Measurements from ENCODE around the gene POLR2E.

DNA sequence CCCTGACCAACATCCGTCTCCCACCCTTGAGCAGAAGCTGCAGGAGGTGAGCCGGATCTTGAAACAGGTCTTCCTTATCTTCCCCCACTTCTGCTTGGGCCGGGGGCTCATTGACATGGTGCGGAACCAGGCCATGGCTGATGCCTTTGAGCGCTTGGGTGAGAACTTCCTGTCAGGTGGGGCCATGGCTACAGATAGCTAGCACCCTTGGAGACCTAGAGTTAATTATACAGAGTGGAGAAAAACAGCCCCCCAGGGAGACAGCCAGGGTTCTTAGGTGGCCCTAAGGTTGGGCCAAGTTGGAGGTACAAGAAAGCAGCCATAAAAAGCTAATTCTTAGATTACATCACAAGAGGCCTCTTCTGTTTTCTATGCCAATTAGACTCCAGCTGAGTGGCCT lies 37.1 kb downstream of the POLR2E start:
- TF ChIP-seq IKZF1 (conservative IDR thresholded peaks at IDR 0.05) = no peak
- TF ChIP-seq STAT1 (conservative IDR thresholded peaks at IDR 0.05) = no peak
- no peak for TF ChIP-seq BCLAF1 (IDR thresholded peaks at IDR 0.05)
- TF ChIP-seq CTCF (IDR thresholded peaks at IDR 0.05 in 2 of 3, conservative IDR thresholded peaks at IDR 0.05 in 1 of 3; ENCODE audit: control insufficient read depth in 2 of 3, extremely low read depth in 1 of 3, insufficient read depth in 1 of 3, low read depth in 3 of 3, low read length in 3 of 3) = no peak
- no peak for TF ChIP-seq FOXK2 (IDR thresholded peaks at IDR 0.05)
- TF ChIP-seq, protein P1, sequence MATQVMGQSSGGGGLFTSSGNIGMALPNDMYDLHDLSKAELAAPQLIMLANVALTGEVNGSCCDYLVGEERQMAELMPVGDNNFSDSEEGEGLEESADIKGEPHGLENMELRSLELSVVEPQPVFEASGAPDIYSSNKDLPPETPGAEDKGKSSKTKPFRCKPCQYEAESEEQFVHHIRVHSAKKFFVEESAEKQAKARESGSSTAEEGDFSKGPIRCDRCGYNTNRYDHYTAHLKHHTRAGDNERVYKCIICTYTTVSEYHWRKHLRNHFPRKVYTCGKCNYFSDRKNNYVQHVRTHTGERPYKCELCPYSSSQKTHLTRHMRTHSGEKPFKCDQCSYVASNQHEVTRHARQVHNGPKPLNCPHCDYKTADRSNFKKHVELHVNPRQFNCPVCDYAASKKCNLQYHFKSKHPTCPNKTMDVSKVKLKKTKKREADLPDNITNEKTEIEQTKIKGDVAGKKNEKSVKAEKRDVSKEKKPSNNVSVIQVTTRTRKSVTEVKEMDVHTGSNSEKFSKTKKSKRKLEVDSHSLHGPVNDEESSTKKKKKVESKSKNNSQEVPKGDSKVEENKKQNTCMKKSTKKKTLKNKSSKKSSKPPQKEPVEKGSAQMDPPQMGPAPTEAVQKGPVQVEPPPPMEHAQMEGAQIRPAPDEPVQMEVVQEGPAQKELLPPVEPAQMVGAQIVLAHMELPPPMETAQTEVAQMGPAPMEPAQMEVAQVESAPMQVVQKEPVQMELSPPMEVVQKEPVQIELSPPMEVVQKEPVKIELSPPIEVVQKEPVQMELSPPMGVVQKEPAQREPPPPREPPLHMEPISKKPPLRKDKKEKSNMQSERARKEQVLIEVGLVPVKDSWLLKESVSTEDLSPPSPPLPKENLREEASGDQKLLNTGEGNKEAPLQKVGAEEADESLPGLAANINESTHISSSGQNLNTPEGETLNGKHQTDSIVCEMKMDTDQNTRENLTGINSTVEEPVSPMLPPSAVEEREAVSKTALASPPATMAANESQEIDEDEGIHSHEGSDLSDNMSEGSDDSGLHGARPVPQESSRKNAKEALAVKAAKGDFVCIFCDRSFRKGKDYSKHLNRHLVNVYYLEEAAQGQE (IDR thresholded peaks at IDR 0.05; ENCODE audit: low read depth, low read length) = no peak
- no peak for TF ChIP-seq YY1 (IDR thresholded peaks at IDR 0.05; ENCODE audit: low read depth, low read length)
- no peak for TF ChIP-seq CEBPB (IDR thresholded peaks at IDR 0.05; ENCODE audit: borderline replicate concordance in 1 of 2, low read depth in 2 of 2, low read length in 2 of 2)
- no peak for TF ChIP-seq E2F4 (IDR thresholded peaks at IDR 0.05; ENCODE audit: low read depth, low read length)
- TF ChIP-seq KAT2A (conservative IDR thresholded peaks at IDR 0.05; ENCODE audit: control insufficient read depth, low read depth, low read length) = no peak
- no peak for TF ChIP-seq TBL1XR1 (IDR thresholded peaks at IDR 0.05; ENCODE audit: low read depth, low read length)
- no peak for TF ChIP-seq POLR2AphosphoS5 (IDR thresholded peaks at IDR 0.05; ENCODE audit: low read length)

Data from GM12878 (cell line).